Stomach (tissue), 4 donors: Measurements from ENCODE around the gene MT3.

Experiments used
- POLR2A ChIP-seq, 4 donors: fragments of 450-650 bp; IDR thresholded peaks; one replicate each; pipeline ENCODE4 v1.6.1; 2016; ENCODE audit warnings: antibody characterized with exemption in 4 of 4, control low read depth in 2 of 4, mild to moderate bottlenecking in 1 of 4, moderate library complexity in 1 of 4
- POLR2AphosphoS5 ChIP-seq, 3 donors: sonication (generic); formaldehyde crosslinking; IDR thresholded peaks; one replicate each; pipeline ENCODE4 v1.6.1; 2016; ENCODE audit warnings: antibody characterized with exemption in 3 of 3
- TF ChIP-seq, protein P1 (sequence below), 7 experiments: fragments of 450-650 bp in 4 of 7; fragments of 200-600 bp in 3 of 7; sonication (generic) in 3 of 7; IDR thresholded peaks; one replicate each; pipeline ENCODE4 v1.5.1; 2016 to 2019; ENCODE audit warnings: antibody characterized with exemption in 7 of 7, control low read depth in 2 of 7, mild to moderate bottlenecking in 1 of 7

DNA sequence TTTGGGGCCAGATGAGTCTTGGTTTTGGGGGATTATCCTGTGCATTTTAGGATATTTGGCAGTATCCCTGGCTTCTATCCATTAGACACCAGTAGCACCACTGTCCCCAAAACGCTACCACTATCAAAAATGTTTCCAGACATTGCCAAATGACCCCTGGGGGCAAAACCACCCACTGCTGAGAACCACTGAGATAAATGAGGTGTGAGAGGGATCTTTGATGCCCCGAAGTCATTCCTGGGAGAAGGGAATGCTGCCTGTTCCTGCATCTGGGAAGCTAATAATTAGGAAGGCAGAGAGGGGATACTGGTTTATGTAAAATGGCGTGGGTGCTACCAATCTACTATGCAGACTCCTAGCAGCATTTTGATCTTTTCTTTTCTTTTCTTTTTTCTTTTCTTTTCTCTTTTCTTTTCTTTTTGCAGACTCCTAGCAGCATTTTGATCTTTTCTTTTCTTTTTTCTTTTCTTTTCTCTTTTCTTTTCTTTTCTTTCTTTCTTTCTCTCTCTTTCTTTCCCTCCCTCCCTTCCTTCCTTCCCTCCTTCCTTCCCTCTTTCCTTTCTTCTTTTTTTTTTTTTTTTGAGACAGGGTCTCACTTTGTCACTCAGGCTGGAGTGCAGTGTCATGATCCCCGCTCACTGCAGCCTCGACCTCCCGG lies 8.8 kb upstream of the MT3 start:
- TF ChIP-seq, protein P1, sequence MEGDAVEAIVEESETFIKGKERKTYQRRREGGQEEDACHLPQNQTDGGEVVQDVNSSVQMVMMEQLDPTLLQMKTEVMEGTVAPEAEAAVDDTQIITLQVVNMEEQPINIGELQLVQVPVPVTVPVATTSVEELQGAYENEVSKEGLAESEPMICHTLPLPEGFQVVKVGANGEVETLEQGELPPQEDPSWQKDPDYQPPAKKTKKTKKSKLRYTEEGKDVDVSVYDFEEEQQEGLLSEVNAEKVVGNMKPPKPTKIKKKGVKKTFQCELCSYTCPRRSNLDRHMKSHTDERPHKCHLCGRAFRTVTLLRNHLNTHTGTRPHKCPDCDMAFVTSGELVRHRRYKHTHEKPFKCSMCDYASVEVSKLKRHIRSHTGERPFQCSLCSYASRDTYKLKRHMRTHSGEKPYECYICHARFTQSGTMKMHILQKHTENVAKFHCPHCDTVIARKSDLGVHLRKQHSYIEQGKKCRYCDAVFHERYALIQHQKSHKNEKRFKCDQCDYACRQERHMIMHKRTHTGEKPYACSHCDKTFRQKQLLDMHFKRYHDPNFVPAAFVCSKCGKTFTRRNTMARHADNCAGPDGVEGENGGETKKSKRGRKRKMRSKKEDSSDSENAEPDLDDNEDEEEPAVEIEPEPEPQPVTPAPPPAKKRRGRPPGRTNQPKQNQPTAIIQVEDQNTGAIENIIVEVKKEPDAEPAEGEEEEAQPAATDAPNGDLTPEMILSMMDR (IDR thresholded peaks at IDR 0.05): no peak
- no peak for TF ChIP-seq POLR2AphosphoS5 (IDR thresholded peaks at IDR 0.05)
- TF ChIP-seq POLR2A (IDR thresholded peaks at IDR 0.05): no peak
